Parietal lobe (tissue), 1 donor: ENCODE measurements around the gene COL6A1. TPM values are rescaled to one million over a fixed set of nuclear protein-coding genes. Genes with fewer than 3 reads are reported as not detected.

Experiments
- total RNA-seq: library from RNA; depleted of rRNA; stranded (reverse); fragments of >200 nt; gene quantifications from one replicate; pipeline ENCODE4 v1.2.3, GENCODE V29; 2014

COL6A1 gene, protein sequence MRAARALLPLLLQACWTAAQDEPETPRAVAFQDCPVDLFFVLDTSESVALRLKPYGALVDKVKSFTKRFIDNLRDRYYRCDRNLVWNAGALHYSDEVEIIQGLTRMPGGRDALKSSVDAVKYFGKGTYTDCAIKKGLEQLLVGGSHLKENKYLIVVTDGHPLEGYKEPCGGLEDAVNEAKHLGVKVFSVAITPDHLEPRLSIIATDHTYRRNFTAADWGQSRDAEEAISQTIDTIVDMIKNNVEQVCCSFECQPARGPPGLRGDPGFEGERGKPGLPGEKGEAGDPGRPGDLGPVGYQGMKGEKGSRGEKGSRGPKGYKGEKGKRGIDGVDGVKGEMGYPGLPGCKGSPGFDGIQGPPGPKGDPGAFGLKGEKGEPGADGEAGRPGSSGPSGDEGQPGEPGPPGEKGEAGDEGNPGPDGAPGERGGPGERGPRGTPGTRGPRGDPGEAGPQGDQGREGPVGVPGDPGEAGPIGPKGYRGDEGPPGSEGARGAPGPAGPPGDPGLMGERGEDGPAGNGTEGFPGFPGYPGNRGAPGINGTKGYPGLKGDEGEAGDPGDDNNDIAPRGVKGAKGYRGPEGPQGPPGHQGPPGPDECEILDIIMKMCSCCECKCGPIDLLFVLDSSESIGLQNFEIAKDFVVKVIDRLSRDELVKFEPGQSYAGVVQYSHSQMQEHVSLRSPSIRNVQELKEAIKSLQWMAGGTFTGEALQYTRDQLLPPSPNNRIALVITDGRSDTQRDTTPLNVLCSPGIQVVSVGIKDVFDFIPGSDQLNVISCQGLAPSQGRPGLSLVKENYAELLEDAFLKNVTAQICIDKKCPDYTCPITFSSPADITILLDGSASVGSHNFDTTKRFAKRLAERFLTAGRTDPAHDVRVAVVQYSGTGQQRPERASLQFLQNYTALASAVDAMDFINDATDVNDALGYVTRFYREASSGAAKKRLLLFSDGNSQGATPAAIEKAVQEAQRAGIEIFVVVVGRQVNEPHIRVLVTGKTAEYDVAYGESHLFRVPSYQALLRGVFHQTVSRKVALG
- total RNA-seq: 56.7 TPM

DNA sequence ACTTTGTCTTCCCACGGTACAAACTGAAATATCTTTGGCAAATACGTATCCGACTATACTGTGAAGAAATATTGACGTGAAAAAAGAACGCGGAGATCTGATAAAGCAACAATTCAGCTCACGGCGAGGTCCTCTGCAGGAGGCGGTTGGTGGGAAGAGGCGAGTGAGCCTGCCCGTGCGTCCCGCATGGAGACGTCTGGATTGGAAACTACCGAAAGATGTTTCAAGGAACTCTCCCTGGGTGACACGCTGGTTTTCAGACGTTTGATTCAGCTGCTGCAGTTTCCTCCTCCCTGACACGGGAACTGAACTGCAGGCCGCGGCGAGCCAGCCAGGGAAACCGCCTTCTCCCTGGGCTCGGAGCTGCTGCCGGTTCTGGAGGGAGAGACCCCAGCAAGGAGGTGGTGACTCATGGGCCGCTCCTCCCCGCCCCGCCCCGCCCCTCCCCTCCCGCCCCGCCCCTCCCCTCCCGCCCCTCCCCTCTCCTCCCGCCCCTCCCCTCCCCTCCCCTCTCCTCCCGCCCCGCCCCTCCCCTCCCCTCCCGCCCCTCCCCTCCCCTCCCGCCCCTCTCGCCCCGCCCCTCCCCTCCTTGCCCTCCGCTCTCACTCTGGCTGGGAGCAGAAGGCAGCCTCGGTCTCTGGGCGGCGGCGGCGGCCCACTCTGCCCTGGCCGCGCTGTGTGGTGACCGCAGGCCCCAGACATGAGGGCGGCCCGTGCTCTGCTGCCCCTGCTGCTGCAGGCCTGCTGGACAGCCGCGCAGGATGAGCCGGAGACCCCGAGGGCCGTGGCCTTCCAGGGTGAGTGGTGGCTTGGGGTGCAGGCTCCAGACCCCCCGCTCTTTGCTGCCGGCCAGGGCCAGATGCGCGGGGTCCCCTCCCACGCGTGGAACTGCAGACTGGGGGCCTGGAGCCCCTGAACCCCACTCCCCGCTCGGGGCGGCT is at the start of gene COL6A1:
Gene COL6A1 (plus strand): TSS at position 620 of the 941 bp plus-strand sequence. CDS start 81 bp downstream, at position 701.

Other genes with a start within 250 kb of the COL6A1 start
- gene COL6A2, start 116.3 kb downstream of the COL6A1 start, total RNA-seq: 17.8 TPM
- 2.2 TPM for gene FTCD, start 173.8 kb downstream of the COL6A1 start, total RNA-seq
- 10.3 TPM for gene SPATC1L, start 202.7 kb downstream of the COL6A1 start, total RNA-seq
- gene LSS, start 247.0 kb downstream of the COL6A1 start, total RNA-seq: 118 TPM